KMS-11 (cell line): ENCODE measurements around the gene GNB1.
A peak's percentile ranks its signal among the peaks of the same experiment; 100 is the strongest.
"Not testable (repeated sequence)": the region's sequence is repeated elsewhere in the genome, so short reads cannot be mapped to it uniquely, and the experiment has no call there.

Source experiments
- H2AFZ ChIP-seq: fragments of 200-600 bp; sonication (generic); 2 replicates; pipeline ENCODE4 v1.6.1; 2016; ENCODE audit warnings: antibody characterized with exemption, mixed run types, low read depth
- H3K27ac ChIP-seq: fragments of 200-600 bp; sonication (generic); 2 replicates; pipeline ENCODE4 v1.6.1; 2016; ENCODE audit warnings: mild to moderate bottlenecking, mixed run types
- H3K27me3 ChIP-seq: fragments of 200-600 bp; sonication (generic); 2 replicates; pipeline ENCODE4 v1.6.1; 2017; ENCODE audit warnings: mild to moderate bottlenecking, low read depth, mixed run types, moderate library complexity; ENCODE audit not compliant: insufficient read depth
- H3K36me3 ChIP-seq: fragments of 200-600 bp; sonication (generic); 2 replicates; pipeline ENCODE4 v1.6.1; 2017; ENCODE audit warnings: mild to moderate bottlenecking, mixed run types; ENCODE audit not compliant: insufficient read depth
- H3K4me1 ChIP-seq: fragments of 200-600 bp; sonication (generic); 2 replicates; pipeline ENCODE4 v1.6.1; 2016; ENCODE audit warnings: mild to moderate bottlenecking, low read depth, mixed run types; ENCODE audit not compliant: poor library complexity, severe bottlenecking
- H3K4me2 ChIP-seq: fragments of 200-600 bp; sonication (generic); 2 replicates; pipeline ENCODE4 v1.7.0; 2016; ENCODE audit warnings: mild to moderate bottlenecking, mixed run types
- H3K4me3 ChIP-seq: fragments of 200-600 bp; sonication (generic); IDR thresholded peaks from 2 replicates; pipeline ENCODE4 v1.6.1; 2017; ENCODE audit warnings: low read depth, low read length, mixed read lengths; ENCODE audit not compliant: insufficient read depth
- H3K79me2 ChIP-seq: fragments of 200-600 bp; sonication (generic); 2 replicates; pipeline ENCODE4 v1.6.1; 2016; ENCODE audit warnings: low read depth, mixed run types; ENCODE audit not compliant: insufficient read depth
- H3K9ac ChIP-seq: fragments of 200-600 bp; sonication (generic); 2 replicates; pipeline ENCODE4 v1.6.1; 2016; ENCODE audit warnings: mild to moderate bottlenecking, mixed run types
- H4K20me1 ChIP-seq: fragments of 200-600 bp; sonication (generic); 2 replicates; pipeline ENCODE4 v1.6.1; 2016; ENCODE audit warnings: mild to moderate bottlenecking, mixed run types; ENCODE audit not compliant: insufficient read depth
- TF ChIP-seq, protein P1 (sequence below): fragments of 200-600 bp; sonication (generic); conservative IDR thresholded peaks from 2 replicates; pipeline ENCODE4 v1.6.1; 2017; ENCODE audit warnings: low read depth, mild to moderate bottlenecking, antibody characterized with exemption, low read length, moderate library complexity, mixed read lengths

Gene GNB1

GRCh38 chr1:1752636-1753606, 138.0 kb downstream of the GNB1 start:
- TF ChIP-seq, protein P1, sequence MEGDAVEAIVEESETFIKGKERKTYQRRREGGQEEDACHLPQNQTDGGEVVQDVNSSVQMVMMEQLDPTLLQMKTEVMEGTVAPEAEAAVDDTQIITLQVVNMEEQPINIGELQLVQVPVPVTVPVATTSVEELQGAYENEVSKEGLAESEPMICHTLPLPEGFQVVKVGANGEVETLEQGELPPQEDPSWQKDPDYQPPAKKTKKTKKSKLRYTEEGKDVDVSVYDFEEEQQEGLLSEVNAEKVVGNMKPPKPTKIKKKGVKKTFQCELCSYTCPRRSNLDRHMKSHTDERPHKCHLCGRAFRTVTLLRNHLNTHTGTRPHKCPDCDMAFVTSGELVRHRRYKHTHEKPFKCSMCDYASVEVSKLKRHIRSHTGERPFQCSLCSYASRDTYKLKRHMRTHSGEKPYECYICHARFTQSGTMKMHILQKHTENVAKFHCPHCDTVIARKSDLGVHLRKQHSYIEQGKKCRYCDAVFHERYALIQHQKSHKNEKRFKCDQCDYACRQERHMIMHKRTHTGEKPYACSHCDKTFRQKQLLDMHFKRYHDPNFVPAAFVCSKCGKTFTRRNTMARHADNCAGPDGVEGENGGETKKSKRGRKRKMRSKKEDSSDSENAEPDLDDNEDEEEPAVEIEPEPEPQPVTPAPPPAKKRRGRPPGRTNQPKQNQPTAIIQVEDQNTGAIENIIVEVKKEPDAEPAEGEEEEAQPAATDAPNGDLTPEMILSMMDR = no peak
- Histone ChIP-seq H4K20me1 (no peaks in the 10 kb centered on the region), H3K4me3 (no peak overlapping the region), H3K36me3 (peaks cover 6% of the 10 kb centered on the region; the same call in 1 of the 2 replicates), H3K79me2 (no peaks in the 10 kb centered on the region; the same call in 1 of the 2 replicates), H3K4me1 (no peaks in the 10 kb centered on the region), H3K27ac (no peak overlapping the region), H3K9ac (no peak overlapping the region), H3K4me2 (no peak overlapping the region), H3K27me3 (no peaks in the 10 kb centered on the region), H2AFZ (no peak overlapping the region)

DNA sequence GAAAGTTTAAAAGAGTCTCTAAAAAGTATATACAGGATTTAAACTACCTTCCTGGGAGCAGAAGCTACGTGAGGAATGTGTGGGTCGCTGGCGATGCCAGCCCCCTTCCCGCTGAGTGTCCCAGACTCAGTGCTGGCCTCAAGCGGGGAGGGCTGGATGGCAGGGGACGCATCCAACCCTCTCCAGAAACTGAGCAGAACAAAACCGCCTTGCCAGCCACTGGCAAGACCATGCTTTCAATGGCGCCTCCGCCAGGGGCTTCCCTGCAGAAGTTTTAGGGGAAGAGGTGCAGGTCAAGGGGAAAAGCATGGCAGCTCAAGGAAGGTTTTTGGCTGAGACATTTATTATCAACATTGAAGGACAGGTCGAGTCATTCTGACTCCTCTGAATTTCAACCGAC, 138.7 kb downstream of the GNB1 start:
- H2AFZ ChIP-seq = no peak overlapping the region
- no peak overlapping the region for H3K9ac ChIP-seq
- no peak overlapping the region for H3K27ac ChIP-seq
- no peaks in the 10 kb centered on the region for H4K20me1 ChIP-seq
- H3K79me2 ChIP-seq = no peaks in the 10 kb centered on the region
- no peaks in the 10 kb centered on the region for H3K4me1 ChIP-seq
- H3K4me3 ChIP-seq = no peak overlapping the region
- H3K4me2 ChIP-seq = no peak overlapping the region
- peaks cover 6% of the 10 kb centered on the region; the same call in 1 of the 2 replicates for H3K36me3 ChIP-seq
- TF ChIP-seq, protein P1 = no peak
- no peaks in the 10 kb centered on the region for H3K27me3 ChIP-seq

- not testable (repeated sequence) for H3K27me3 ChIP-seq, H3K27ac ChIP-seq, H3K9ac ChIP-seq, H3K79me2 ChIP-seq, H3K4me2 ChIP-seq, H3K36me3 ChIP-seq, H3K4me3 ChIP-seq, H4K20me1 ChIP-seq, H2AFZ ChIP-seq, H3K4me1 ChIP-seq
Measured at GRCh38 chr1:1749941-1750340, 140.9 kb downstream of the GNB1 start.

DNA sequence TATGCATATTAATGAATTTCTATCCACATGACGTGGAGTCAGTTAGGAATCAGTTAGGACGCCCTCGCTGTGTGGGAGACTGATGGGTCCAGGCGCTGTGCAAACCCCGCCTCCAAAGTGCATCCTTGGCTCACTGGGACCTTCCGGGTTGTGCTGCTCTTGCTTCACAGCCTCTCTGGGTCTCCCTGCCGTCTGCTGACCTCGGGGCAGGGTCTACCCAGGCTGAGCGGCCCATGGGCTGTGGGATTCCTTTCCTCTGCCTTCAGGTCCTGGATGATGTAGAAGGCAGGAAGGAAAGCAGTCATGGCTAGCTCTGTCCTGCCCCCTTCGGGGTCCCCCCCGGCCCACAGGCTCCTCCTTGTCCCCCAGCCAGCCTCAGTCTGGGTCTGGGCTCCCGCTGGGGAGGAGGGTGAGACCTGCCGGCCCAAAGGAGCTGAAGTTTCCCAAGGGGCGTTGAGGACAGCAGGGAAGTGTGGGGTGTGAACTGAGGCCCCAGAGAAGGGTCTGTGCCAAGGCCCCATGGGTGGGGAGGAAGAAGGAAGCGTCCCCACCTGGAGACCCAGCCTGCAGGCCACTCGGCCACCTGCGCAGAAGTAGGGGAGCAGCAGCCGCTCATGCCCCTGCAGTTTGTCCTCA, 142.1 kb downstream of the GNB1 start:
- Histone ChIP-seq H2AFZ (no peak overlapping the region), H3K36me3 (no peaks in the 10 kb centered on the region), H3K9ac (no peak overlapping the region), H3K79me2 (no peaks in the 10 kb centered on the region), H3K4me1 (no peaks in the 10 kb centered on the region), H3K27me3 (no peaks in the 10 kb centered on the region), H4K20me1 (no peaks in the 10 kb centered on the region), H3K4me2 (no peak overlapping the region), H3K4me3 (no peak overlapping the region), H3K27ac (no peak overlapping the region)
- TF ChIP-seq, protein P1 = no peak

GRCh38 chr1:1746566-1746909, 144.3 kb downstream of the GNB1 start:
- H3K79me2 ChIP-seq, H3K4me1 ChIP-seq, H4K20me1 ChIP-seq, H3K4me3 ChIP-seq, H3K4me2 ChIP-seq, H3K9ac ChIP-seq, H2AFZ ChIP-seq, H3K36me3 ChIP-seq, H3K27me3 ChIP-seq: not testable (repeated sequence)
- peak overlapping the region; percentile 96; the same call in 1 of the 2 replicates for H3K27ac ChIP-seq

DNA sequence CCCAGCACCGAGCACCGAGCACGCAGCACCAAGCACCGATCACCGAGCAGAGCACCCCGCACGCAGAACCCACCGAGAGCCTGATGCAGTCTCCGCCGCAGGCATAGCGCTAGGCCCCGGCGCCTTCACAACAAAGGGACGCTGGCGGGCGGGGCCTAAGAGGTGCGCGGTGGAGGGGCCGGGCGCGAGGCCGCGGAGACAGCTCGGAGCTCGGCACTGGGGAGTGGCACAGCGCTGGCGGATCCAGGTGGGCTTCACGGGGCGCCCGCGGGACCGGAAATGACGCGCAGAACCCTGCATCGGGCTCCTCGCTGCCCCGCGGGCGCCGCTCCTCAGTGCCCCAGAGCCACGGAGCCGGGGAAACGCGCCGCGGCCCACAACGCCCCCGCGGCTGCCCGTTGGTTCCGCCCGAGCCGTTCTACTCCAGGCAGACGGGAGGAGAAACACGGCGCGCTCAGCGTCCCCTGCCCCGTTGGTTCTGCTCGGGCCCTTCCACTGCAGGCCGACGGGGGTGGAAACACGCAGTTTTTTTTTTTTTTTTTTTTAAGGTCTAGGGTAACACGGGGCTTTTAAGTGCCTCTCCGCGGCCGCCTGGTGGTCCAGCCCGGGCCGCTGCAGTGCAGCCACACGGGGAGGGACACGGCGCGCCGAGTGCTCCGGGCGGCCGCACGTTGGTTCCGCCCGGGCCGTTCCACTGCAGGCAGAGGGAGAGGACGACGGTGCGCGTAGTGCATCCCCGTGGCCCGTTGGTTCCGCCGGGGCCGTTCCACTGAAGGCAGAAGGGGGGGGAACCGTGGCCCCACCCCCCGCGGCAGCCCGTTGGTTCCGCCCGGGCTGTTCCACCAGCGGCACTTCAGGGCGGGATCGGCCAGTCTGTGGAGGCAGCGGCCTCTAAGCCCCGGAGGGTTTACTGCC, 145.0 kb downstream of the GNB1 start:
- not testable (repeated sequence) for H2AFZ ChIP-seq, H3K4me1 ChIP-seq, H3K4me2 ChIP-seq, H3K36me3 ChIP-seq, H3K4me3 ChIP-seq, H3K27me3 ChIP-seq, H4K20me1 ChIP-seq, H3K79me2 ChIP-seq
- H3K27ac ChIP-seq = peak overlapping the region; percentile 96
- peak overlapping the region; percentile 85 for H3K9ac ChIP-seq

DNA sequence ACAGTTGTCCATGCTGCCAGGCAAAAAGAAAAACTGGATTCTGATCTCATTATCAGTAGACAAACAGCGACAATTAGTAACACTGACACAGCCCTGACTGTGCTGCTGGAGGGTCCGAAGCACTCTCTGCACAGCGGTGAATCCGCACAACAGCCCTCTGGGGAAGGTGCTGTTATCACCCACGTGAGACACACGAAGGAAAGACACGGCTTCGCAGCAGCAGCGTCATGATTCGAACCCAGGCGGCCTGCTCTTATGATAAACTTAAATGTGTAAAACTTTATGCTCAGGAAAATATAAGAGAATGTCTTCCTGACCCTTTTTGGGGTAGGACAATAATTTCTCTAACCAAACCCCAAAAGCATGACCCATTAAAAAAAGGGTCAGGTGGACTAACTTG, 148.4 kb downstream of the GNB1 start:
- not testable (repeated sequence) for H3K27me3 ChIP-seq, H4K20me1 ChIP-seq, H3K79me2 ChIP-seq, H3K4me2 ChIP-seq, H3K4me3 ChIP-seq, H3K9ac ChIP-seq, H3K27ac ChIP-seq, H3K4me1 ChIP-seq, H2AFZ ChIP-seq, H3K36me3 ChIP-seq
